ENCODE results near the gene TENT4B.

Gene TENT4B

DNA sequence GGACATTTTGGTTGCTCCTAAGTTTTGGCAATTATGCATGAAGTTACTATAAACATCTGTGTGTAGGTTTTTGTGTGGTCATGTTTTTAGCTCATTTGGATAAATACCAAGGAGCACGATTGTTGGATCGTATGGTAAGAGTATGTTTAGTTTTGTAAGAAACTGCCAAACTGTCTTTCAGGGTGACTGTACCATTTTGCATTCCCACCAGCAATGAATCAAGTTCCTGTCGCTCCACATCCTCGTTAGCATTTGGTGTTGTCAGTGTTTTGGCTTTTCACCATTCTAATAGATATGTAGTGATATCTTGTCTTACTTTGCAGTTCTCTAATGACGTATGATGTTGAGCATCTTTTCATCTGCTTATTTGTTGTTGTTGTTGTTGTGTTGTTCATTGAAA is 20.2 kb downstream of the TENT4B start:
- Histone ChIP-seq H3K9me3 (no peaks in the 10 kb centered on the region), H3K4me1 (ENCODE audit: control insufficient read depth in 1 of 2, insufficient read depth in 1 of 2, low read depth in 1 of 2, low read length in 1 of 2) (peaks cover 32 to 34% of the 10 kb centered on the region in 2 experiments), H3K27me3 (no peaks in the 10 kb centered on the region), H3K4me3 (ENCODE audit: low read depth in 1 of 2, low read length in 1 of 2) (no peak overlapping the region), H3K27ac (no peak overlapping the region), H3K36me3 (no peaks in the 10 kb centered on the region)
- TF ChIP-seq, protein P1, sequence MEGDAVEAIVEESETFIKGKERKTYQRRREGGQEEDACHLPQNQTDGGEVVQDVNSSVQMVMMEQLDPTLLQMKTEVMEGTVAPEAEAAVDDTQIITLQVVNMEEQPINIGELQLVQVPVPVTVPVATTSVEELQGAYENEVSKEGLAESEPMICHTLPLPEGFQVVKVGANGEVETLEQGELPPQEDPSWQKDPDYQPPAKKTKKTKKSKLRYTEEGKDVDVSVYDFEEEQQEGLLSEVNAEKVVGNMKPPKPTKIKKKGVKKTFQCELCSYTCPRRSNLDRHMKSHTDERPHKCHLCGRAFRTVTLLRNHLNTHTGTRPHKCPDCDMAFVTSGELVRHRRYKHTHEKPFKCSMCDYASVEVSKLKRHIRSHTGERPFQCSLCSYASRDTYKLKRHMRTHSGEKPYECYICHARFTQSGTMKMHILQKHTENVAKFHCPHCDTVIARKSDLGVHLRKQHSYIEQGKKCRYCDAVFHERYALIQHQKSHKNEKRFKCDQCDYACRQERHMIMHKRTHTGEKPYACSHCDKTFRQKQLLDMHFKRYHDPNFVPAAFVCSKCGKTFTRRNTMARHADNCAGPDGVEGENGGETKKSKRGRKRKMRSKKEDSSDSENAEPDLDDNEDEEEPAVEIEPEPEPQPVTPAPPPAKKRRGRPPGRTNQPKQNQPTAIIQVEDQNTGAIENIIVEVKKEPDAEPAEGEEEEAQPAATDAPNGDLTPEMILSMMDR (IDR thresholded peaks at IDR 0.05), result no peak

DNA sequence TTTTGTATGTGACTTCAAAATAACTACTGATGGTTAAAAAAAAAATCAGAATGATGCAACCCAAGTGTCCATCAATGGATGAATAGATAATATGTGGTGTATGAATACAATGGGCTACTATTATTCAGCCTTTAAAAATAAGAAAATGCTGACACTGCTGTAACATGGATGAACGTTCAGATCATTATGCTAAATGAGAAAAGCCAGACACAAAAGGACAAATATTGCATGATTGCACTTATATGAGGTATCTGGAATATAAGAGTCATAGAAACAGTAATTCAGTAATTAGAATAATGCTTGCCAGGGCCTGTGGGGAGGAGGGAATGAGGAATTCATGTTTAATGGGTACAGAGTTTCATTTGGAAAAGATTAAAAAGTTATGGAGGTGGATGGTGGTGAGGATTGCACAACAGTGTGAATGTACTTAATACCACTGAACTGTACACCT is 25.4 kb downstream of the TENT4B start:
- Histone ChIP-seq H3K4me3 (ENCODE audit: low read depth in 1 of 2, low read length in 1 of 2) (no peak overlapping the region), H3K4me1 (ENCODE audit: control insufficient read depth in 1 of 2, insufficient read depth in 1 of 2, low read depth in 1 of 2, low read length in 1 of 2) (peaks cover 10 to 13% of the 10 kb centered on the region in 2 experiments), H3K36me3 (peaks cover 5% of the 10 kb centered on the region), H3K27ac (no peak overlapping the region), H3K9me3 (no peaks in the 10 kb centered on the region), H3K27me3 (no peaks in the 10 kb centered on the region)
- TF ChIP-seq, protein P1 (IDR thresholded peaks at IDR 0.05), result no peak

DNA sequence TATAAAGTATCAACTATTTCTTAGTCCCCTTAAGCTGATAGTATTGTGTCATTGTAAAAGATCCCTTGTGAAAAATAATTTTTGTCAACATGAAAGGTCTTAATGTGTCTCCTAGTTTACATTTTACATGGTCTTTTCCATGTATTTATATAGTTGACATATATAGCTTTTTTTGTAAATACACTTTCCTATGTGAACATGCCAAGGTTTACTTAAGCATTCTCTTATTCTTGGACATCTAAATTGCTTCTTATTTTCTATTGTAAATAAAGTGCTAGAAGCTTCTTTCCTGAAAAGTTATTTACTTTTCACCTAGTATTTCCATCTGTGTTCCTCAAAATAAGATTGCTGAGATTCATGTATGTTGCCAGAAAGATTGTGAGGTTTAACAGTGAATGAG is 29.3 kb downstream of the TENT4B start:
- H3K27ac ChIP-seq, result no peak overlapping the region

DNA sequence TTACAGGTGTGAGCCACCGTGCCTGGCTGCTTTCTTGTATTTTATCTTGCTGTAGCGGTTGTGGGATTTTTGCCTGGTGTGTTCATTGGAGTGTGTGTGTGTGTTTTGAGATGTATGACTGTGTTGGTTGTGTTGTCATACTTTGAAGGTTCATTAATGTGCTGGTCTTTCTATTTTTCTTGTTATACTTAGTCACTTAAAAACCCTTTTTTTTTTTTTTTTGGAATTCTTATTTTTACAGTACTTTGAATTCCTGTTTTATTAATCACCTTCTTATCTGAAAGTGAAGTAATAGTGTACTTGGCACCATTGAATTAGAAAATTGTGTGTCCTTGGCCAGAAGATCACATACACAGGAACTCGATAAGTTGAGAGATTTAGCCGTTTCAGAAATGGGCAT is 30.2 kb downstream of the TENT4B start:
- TF ChIP-seq, protein P1 (IDR thresholded peaks at IDR 0.05), result no peak
- Histone ChIP-seq H3K4me3 (ENCODE audit: low read depth in 1 of 2, low read length in 1 of 2) (no peak overlapping the region), H3K27me3 (no peaks in the 10 kb centered on the region), H3K27ac (no peak overlapping the region), H3K9me3 (no peaks in the 10 kb centered on the region), H3K36me3 (peaks cover 5% of the 10 kb centered on the region), H3K4me1 (ENCODE audit: control insufficient read depth in 1 of 2, insufficient read depth in 1 of 2, low read depth in 1 of 2, low read length in 1 of 2) (no peaks in the 10 kb centered on the region)

More for the DNA sequence above, 29.3 kb downstream of the TENT4B start:
- no peak overlapping the region for H3K4me3 ChIP-seq (ENCODE audit: low read depth in 1 of 2, low read length in 1 of 2)
- peaks cover 0 to under 1% of the 10 kb centered on the region in 2 experiments for H3K4me1 ChIP-seq (ENCODE audit: control insufficient read depth in 1 of 2, insufficient read depth in 1 of 2, low read depth in 1 of 2, low read length in 1 of 2)
- TF ChIP-seq, protein P1 (IDR thresholded peaks at IDR 0.05), result no peak
- peaks cover 5% of the 10 kb centered on the region for H3K36me3 ChIP-seq
- H3K9me3 ChIP-seq, result no peaks in the 10 kb centered on the region
- no peaks in the 10 kb centered on the region for H3K27me3 ChIP-seq

DNA sequence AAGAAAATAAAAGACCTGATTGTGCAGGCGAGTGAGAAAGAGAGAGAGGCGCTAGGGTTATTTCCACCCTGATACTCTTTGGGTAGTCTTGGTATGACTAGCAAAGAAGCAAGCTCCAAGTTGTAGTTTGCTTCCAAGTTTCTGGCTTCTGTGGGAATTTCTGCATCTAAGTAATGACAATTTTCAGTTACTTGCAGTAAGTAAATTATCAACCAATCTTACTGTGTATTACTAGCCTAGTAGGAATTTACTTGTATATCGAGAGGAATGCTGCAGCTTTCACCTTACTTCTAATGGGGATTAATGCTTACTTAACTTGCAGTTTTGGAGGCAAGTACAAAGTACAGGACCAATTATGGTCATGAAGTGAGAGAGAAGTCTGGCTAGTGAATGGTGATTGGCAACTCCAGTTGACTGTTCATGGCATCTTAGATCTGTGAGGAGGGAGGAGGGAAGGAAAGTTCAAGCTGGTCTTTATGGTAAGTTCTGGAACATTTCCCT is 31.9 kb downstream of the TENT4B start:
- Histone ChIP-seq H3K27me3 (no peaks in the 10 kb centered on the region), H3K36me3 (peaks cover 5% of the 10 kb centered on the region), H3K4me1 (ENCODE audit: control insufficient read depth in 1 of 2, insufficient read depth in 1 of 2, low read depth in 1 of 2, low read length in 1 of 2) (no peaks in the 10 kb centered on the region), H3K4me3 (ENCODE audit: low read depth in 1 of 2, low read length in 1 of 2) (no peak overlapping the region), H3K27ac (no peak overlapping the region), H3K9me3 (no peaks in the 10 kb centered on the region)
- TF ChIP-seq, protein P1 (IDR thresholded peaks at IDR 0.05), result no peak

Data from neutrophil (primary cell).